HG03097 (cell line): ENCODE results near the gene VSX2.

Experiments used
- ATAC-seq: cut with Tn5 transposase; IDR thresholded peaks from one replicate; pipeline ENCODE4 v1.9.1; 2021; ENCODE audit not compliant: unreplicated experiment, low FRiP score

VSX2 gene

GRCh38 chr14:74238974-74239847 is at the start of gene VSX2:
Gene VSX2, plus strand, starts transcription at chr14:74239449. Its CDS starts 113 bp downstream, at chr14:74239562.
- no peak for ATAC-seq

GRCh38 chr14:74190927-74191575 is 48.2 kb upstream of the VSX2 start:
- no peak for ATAC-seq

- ATAC-seq, result no peak
Observed at GRCh38 chr14:74194506-74195274, 44.6 kb upstream of the VSX2 start.

GRCh38 chr14:74195623-74196022 is 43.6 kb upstream of the VSX2 start:
- ATAC-seq, result no peak

GRCh38 chr14:74198441-74199234 is 40.6 kb upstream of the VSX2 start:
- ATAC-seq, result no peak

GRCh38 chr14:74202113-74202512 is 37.1 kb upstream of the VSX2 start:
- no peak for ATAC-seq

GRCh38 chr14:74203639-74204038 is 35.6 kb upstream of the VSX2 start:
- ATAC-seq, result no peak

- no peak for ATAC-seq
Observed at GRCh38 chr14:74204491-74204890, 34.8 kb upstream of the VSX2 start.

- ATAC-seq, result no peak
Observed at GRCh38 chr14:74205882-74206281, 33.4 kb upstream of the VSX2 start.

GRCh38 chr14:74207943-74208342 is 31.3 kb upstream of the VSX2 start:
- no peak for ATAC-seq

GRCh38 chr14:74208642-74209041 is 30.6 kb upstream of the VSX2 start:
- no peak for ATAC-seq

GRCh38 chr14:74211945-74212580 is 27.2 kb upstream of the VSX2 start:
- no peak for ATAC-seq

- no peak for ATAC-seq
Observed at GRCh38 chr14:74213907-74214803, 25.1 kb upstream of the VSX2 start.

GRCh38 chr14:74216671-74217070 is 22.6 kb upstream of the VSX2 start:
- ATAC-seq, result no peak

GRCh38 chr14:74217672-74218448 is 21.4 kb upstream of the VSX2 start:
- no peak for ATAC-seq

GRCh38 chr14:74218462-74218861 is 20.8 kb upstream of the VSX2 start:
- ATAC-seq, result no peak

- ATAC-seq, result no peak
Observed at GRCh38 chr14:74219277-74220205, 19.7 kb upstream of the VSX2 start.
